Liver (tissue), 9 donors: Measurements from ENCODE around the gene CROT. TPM values are rescaled to one million over a fixed set of nuclear protein-coding genes. Genes with fewer than 3 reads are reported as not detected.

Source experiments
- DNase-seq: peaks from one replicate; pipeline ENCODE4 v3.0.0-alpha.2; 2017; ENCODE audit warnings: low spot score
- H3K27ac ChIP-seq, 2 donors: one replicate each; pipeline ENCODE4 v1.7.0; 2013; ENCODE audit warnings: inconsistent platforms in 2 of 2, low read length in 2 of 2, control low read depth in 1 of 2, low read depth in 1 of 2, mild to moderate bottlenecking in 1 of 2
- H3K27me3 ChIP-seq, 4 donors: one replicate each; pipeline versions ENCODE4 v1.6.1 to v1.7.0; 2013; ENCODE audit warnings: low read length in 3 of 4, inconsistent platforms in 1 of 4, mild to moderate bottlenecking in 1 of 4, moderate library complexity in 1 of 4; ENCODE audit not compliant: control insufficient read depth in 4 of 4, insufficient read depth in 4 of 4
- H3K36me3 ChIP-seq, 4 donors: one replicate each; pipeline versions ENCODE4 v1.6.1 to v1.7.0; 2013; ENCODE audit warnings: low read length in 3 of 4, mild to moderate bottlenecking in 3 of 4, low read depth in 1 of 4, moderate library complexity in 1 of 4; ENCODE audit not compliant: control insufficient read depth in 4 of 4, insufficient read depth in 3 of 4
- H3K4me1 ChIP-seq, 4 donors: one replicate each; pipeline versions ENCODE4 v1.6.1 to v1.7.0; 2013; ENCODE audit warnings: low read length in 3 of 4, mild to moderate bottlenecking in 3 of 4, moderate library complexity in 1 of 4; ENCODE audit not compliant: control insufficient read depth in 4 of 4, insufficient read depth in 4 of 4
- H3K4me3 ChIP-seq, 3 donors: one replicate each; pipeline versions ENCODE4 v1.6.1 to v1.7.0; 2013; ENCODE audit warnings: low read length in 3 of 3, control low read depth in 1 of 3, low read depth in 1 of 3, mild to moderate bottlenecking in 1 of 3
- H3K9ac ChIP-seq, 2 donors: one replicate each; pipeline ENCODE4 v1.7.0; 2013; ENCODE audit warnings: low read length in 2 of 2, mild to moderate bottlenecking in 2 of 2, moderate library complexity in 2 of 2, control low read depth in 1 of 2, low read depth in 1 of 2
- H3K9me3 ChIP-seq, 4 donors: one replicate each; pipeline versions ENCODE4 v1.6.1 to v1.7.0; 2013; ENCODE audit warnings: low read length in 3 of 4; ENCODE audit not compliant: control insufficient read depth in 4 of 4
- ATF3 ChIP-seq: IDR thresholded peaks from 2 replicates; pipeline ENCODE4 v1.6.1; 2016; ENCODE audit warnings: antibody characterized with exemption
- CTCF ChIP-seq: fragments of 150-350 bp; IDR thresholded peaks from 2 replicates; pipeline ENCODE4 v1.5.1; 2017; ENCODE audit warnings: improper control_type of control experiment, low read depth, low read length; ENCODE audit not compliant: missing input control
- FOXA1 ChIP-seq: IDR thresholded peaks from 2 replicates; pipeline ENCODE4 v1.6.1; 2016; ENCODE audit warnings: antibody characterized with exemption
- FOXA2 ChIP-seq: IDR thresholded peaks from 2 replicates; pipeline ENCODE4 v1.6.1; 2016; ENCODE audit warnings: antibody characterized with exemption
- GABPA ChIP-seq, 2 donors: IDR thresholded peaks in 1 of 2; conservative IDR thresholded peaks in 1 of 2; 2 replicates each; pipeline ENCODE4 v1.6.1; 2016; ENCODE audit warnings: antibody characterized with exemption in 2 of 2, mild to moderate bottlenecking in 1 of 2, moderate library complexity in 1 of 2
- HNF4A ChIP-seq, 2 donors: conservative IDR thresholded peaks; 2 replicates each; pipeline ENCODE4 v1.6.1; 2016; ENCODE audit warnings: antibody characterized with exemption in 2 of 2, mild to moderate bottlenecking in 2 of 2
- HNF4G ChIP-seq: IDR thresholded peaks from 2 replicates; pipeline ENCODE4 v1.6.1; 2016; ENCODE audit warnings: antibody characterized with exemption
- JUND ChIP-seq, 2 donors: IDR thresholded peaks; 2 replicates each; pipeline ENCODE4 v1.6.1; 2016; ENCODE audit warnings: antibody characterized with exemption in 2 of 2
- MAX ChIP-seq: IDR thresholded peaks from 2 replicates; pipeline ENCODE4 v1.6.1; 2016; ENCODE audit warnings: antibody characterized with exemption
- NR2F2 ChIP-seq: IDR thresholded peaks from 2 replicates; pipeline ENCODE4 v1.6.1; 2016; ENCODE audit warnings: antibody characterized with exemption
- RAD21 ChIP-seq, 2 donors: IDR thresholded peaks; 2 replicates each; pipeline ENCODE4 v1.6.1; 2016; ENCODE audit warnings: antibody characterized with exemption in 2 of 2, mild to moderate bottlenecking in 2 of 2
- REST ChIP-seq: IDR thresholded peaks from 2 replicates; pipeline ENCODE4 v1.6.1; 2016; ENCODE audit warnings: antibody characterized with exemption, mild to moderate bottlenecking
- RXRA ChIP-seq, 2 donors: IDR thresholded peaks; 2 replicates each; pipeline ENCODE4 v1.6.1; 2017 to 2018; ENCODE audit warnings: antibody characterized with exemption in 2 of 2, mild to moderate bottlenecking in 1 of 2
- SP1 ChIP-seq: IDR thresholded peaks from 2 replicates; pipeline ENCODE4 v1.6.1; 2018; ENCODE audit warnings: antibody characterized with exemption, mild to moderate bottlenecking
- TAF1 ChIP-seq: conservative IDR thresholded peaks from 2 replicates; pipeline ENCODE4 v1.6.1; 2016; ENCODE audit warnings: antibody characterized with exemption, mild to moderate bottlenecking
- YY1 ChIP-seq: IDR thresholded peaks from 2 replicates; pipeline ENCODE4 v1.6.1; 2016; ENCODE audit warnings: antibody characterized with exemption, mild to moderate bottlenecking
- ZBTB33 ChIP-seq: IDR thresholded peaks from 2 replicates; pipeline ENCODE4 v1.6.1; 2016; ENCODE audit warnings: antibody characterized with exemption
- WGBS: extraction: QIAGEN DNeasy Blood & Tissue Kit; methylation state at CpG from one replicate; pipeline ENCODE4 v1.1.7; 2013; 5-methylcytosine and 5-hydroxymethylcytosine counted together
- polyA plus RNA-seq, 2 donors: library from polyadenylated mRNA; stranded (reverse) in 1 of 2; unstranded in 1 of 2; fragments of 200-250 nt in 1 of 2; fragments of >200 nt in 1 of 2; fragmentation: Nextera tagmentation in 1 of 2; extraction: Ambion mirVana in 1 of 2; gene quantifications; one replicate each; pipeline versions ENCODE4 v1.2.1 to v1.2.3, GENCODE V29; 2013 to 2015
- total RNA-seq, 2 donors: library from RNA; depleted of rRNA; stranded (reverse); fragments of >200 nt; gene quantifications; one replicate each; pipeline ENCODE4 v1.2.3, GENCODE V29; 2014
- donor health status: healthy.
- donor health status: healthy.
- donor health status: healthy.
- donor health status: healthy.
- donor health status: healthy.

The CROT gene
- total and polyA plus RNA-seq, 4 donors = 10.6 to 45.1 (median 32.9) TPM

GRCh38 chr7:87344446-87344845 lies 1.0 kb upstream of the CROT start:
- 6% methylated on average over 2 of the region's 2 CpGs for WGBS
- Histone ChIP-seq H3K4me3 (peak overlapping the region in 2 of 3 donors; percentile 73 to 74), H3K9ac (peak overlapping the region in 1 of 2 donors; percentile 10), H3K9me3 (no peaks in the 10 kb centered on the region), H3K36me3 (peaks cover 0 to 6% (median 1%) of the 10 kb centered on the region in 4 donors), H3K27me3 (no peaks in the 10 kb centered on the region), H3K4me1 (peaks cover 4 to 51% (median 46%) of the 10 kb centered on the region in 4 donors), H3K27ac (peak overlapping the region in 1 of 2 donors; percentile 62)
- no peak for TF ChIP-seq FOXA1
- TF ChIP-seq SP1 = no peak
- TF ChIP-seq CTCF = no peak
- no peak for TF ChIP-seq JUND (IDR thresholded peaks at IDR 0.05)
- no peak for TF ChIP-seq REST
- TF ChIP-seq ATF3 = no peak
- no peak for TF ChIP-seq ZBTB33
- TF ChIP-seq RXRA (IDR thresholded peaks at IDR 0.05) = no peak
- TF ChIP-seq NR2F2 = no peak
- no peak for TF ChIP-seq TAF1
- no peak for TF ChIP-seq RAD21 (IDR thresholded peaks at IDR 0.05)
- TF ChIP-seq FOXA2 = no peak
- TF ChIP-seq GABPA (IDR thresholded peaks at IDR 0.05 in 1 of 2, conservative IDR thresholded peaks at IDR 0.05 in 1 of 2) = no peak
- TF ChIP-seq HNF4A (conservative IDR thresholded peaks at IDR 0.05) = no peak
- no peak for TF ChIP-seq MAX
- TF ChIP-seq YY1 = no peak
- TF ChIP-seq HNF4G = no peak
- no peak for DNase-seq
